HT1080 (cell line): Measurements from ENCODE around the gene NUTM2F. TPM values are rescaled to one million over a fixed set of nuclear protein-coding genes. Genes with fewer than 3 reads are reported as not detected.
"Not testable (repeated sequence)": the region's sequence is repeated elsewhere in the genome, so short reads cannot be mapped to it uniquely, and the experiment has no call there.

Experiments used
- DNase-seq: peaks from one replicate; pipeline ENCODE4 v3.0.0-alpha.2; 2015; ENCODE audit warnings: low read depth
- polyA plus RNA-seq, 2 experiments: library from polyadenylated mRNA; depleted of rRNA; stranded (reverse); fragments of >200 nt; gene quantifications; 2 replicates each; pipeline ENCODE4 v1.2.3, GENCODE V29; 2015
- total RNA-seq: library from RNA; depleted of rRNA; stranded (reverse); fragments of >200 nt; shearing (Covaris generic); gene quantifications from 2 replicates; pipeline ENCODE4 v1.2.3, GENCODE V29; 2014; rRNA removed

The NUTM2F gene, protein sequence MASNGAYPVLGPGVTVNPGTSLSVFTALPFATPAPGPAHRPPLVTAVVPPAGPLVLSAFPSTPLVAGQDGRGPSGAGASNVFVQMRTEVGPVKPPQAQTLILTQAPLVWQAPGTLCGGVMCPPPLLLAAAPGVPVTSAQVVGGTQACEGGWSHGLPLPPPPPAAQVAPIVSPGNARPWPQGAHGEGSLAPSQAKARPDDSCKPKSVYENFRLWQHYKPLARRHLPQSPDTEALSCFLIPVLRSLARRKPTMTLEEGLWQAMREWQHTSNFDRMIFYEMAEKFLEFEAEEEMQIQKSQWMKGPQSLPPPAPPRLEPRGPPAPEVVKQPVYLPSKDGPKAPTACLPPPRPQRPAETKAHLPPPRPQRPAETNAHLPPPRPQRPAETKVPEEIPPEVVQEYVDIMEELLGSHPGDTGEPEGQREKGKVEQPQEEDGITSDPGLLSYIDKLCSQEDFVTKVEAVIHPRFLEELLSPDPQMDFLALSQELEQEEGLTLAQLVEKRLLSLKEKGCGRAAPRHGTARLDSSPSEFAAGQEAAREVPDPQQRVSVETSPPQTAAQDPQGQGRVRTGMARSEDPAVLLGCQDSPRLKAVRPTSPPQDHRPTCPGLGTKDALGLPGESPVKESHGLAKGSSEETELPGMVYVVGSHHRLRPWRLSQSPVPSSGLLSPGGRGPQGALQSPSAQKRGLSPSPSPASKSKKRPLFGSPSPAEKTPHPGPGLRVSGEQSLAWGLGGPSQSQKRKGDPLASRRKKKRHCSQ
- total RNA-seq = not detected in 2 replicates
- not detected in 2 replicates for polyA plus RNA-seq (2015; cell fraction: cytosol; rRNA removed)
- not detected in 2 replicates for polyA plus RNA-seq (2015; cell fraction: nucleus; rRNA removed)

DNA sequence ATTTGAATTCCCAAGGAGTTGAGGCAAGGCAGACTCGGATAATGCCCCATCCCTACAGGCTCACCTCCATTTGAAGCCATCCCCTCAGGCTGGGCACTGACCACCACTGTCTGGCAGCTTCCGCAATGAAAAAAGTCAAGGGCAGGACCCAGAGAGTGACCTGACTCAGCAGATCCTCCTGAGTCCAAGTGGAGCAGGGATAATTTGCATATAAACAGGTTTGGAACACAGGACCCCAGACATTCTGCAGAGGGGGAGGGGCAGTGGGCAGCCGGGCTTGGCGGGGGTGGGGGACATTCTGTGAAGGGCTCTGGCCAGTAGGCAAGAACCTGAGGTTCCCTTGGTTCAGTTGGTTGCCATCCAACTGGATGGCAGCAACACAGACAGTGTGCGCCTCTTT, at the start of gene NUTM2F:
Gene NUTM2F, minus strand, starts transcription at position 101 of the 400 bp plus-strand sequence. Its CDS starts 21 bp downstream, at position 80.
- not testable (repeated sequence) for DNase-seq

DNA sequence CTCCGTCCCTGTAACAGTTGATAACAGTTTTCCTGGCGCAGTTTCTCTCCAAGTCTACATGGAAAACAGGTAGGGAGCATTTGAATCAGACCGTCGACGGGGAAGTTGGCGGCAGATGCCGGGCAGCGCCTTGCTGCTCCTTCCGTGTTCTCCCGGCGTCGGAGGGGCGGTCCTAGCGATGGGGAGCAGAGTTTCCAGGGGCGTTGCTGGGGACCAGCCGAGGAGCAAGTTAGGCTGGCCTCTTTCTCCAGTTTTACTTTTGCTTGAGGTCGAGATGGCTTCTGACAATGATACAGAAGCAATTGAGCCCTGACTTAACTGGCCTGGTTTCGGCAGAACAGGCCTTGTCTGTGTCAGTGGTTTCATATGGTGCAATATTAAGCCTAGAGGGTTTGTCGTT, 46.8 kb upstream of the NUTM2F start:
- not testable (repeated sequence) for DNase-seq

DNA sequence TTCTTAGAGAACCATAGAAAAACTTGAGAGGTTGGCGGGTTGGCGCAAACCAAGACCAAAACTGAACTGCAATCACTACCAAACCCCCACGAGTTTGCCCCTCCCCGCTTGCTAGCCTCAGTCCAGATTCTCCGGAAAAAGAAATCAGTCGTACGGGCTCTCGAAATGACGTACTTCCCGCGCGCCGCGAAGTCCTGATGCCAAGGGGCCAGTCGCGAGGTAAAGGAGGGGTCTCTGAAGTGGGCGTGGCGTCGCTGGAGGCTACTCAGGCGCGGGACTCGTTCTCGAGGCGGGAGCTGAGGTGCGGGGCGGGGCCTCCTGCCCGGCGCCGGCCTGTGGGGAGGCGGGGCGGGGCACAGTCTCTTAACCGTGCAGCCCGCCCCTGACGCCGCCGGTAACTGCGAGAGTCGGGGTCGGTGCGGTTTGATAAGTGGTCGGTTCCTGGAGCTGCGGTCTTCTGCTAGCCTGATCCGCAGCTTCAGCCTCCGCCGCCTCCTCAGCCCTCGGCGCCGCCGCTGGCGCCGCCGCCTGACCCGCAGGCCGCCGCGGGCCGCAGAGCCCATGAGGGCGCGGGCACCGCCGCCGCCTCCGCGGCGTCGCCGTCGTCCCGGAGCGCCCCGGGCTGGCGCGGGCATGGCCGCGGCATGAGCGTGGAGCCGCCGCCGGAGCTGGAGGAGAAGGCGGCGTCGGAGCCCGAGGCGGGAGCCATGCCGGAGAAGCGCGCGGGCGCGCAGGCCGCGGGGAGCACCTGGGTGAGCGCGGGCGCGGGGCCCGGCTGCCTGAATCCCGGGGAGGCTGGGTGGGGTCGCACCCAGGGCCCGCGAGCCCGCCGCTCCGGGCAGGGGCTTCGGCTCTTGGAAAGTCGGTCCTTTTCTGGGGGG, 46.0 kb upstream of the NUTM2F start:
- peak; percentile 90 for DNase-seq

DNA sequence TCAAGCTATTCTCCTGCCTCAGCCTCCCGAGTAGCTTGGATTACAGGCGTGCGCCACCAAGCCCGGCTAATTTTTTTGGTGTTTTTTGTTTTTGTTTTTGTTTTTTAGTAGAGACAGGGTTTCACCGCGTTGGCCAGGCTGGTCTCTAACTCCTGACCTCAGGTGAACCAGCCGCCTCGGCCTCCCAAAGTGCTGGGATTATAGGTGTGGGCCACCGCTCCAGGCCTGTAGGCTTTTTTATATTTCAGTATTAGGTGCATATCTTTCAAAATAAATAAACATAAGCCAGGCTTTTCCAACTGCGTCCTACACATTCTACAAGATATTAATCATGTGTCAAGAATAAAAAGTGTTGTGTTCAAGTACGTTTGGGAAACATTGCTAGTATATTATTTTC, 45.3 kb upstream of the NUTM2F start:
- not testable (repeated sequence) for DNase-seq

DNA sequence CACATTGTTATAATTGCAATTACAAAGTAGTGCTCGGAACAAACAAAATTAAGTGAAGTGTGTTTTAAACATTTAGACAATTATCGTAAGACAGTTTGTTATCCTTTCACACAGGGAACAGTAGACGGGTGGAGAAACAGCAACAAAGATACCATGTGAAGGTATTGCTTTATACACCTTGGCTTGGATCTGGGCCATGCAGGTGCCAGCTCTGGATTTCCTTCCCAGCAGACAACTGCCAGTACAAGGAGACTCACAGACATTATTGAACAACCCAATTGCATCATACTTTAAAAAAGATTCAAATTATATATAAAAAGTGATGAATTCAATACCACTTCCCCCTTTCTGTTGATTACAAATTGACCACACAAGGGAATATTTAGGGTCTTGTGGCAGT, 41.8 kb upstream of the NUTM2F start:
- DNase-seq = not testable (repeated sequence)

DNA sequence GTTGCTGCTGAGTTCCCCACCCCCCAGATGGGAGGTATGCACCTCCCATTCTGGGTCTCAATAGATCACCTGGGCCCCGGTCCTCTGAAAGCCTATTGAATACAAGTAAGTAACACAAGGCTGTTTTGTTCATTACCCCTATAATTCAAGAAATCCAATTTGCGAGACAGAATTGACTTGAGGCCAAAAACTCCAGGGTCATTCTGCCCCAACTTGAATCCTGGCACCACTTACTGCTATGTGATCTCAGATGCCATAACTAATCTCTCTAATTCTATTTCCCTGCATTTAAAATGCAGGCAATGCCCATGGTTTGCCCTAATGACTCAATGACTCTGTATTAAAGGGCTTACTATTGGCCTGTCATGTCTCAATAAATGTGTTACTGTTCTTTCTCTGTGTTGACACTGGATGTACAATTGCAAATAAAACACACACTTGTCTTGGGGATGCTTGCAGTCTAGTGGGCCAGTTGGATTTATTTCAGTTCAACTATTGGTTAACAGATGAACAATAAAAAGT, 35.7 kb upstream of the NUTM2F start:
- DNase-seq = not testable (repeated sequence)

DNA sequence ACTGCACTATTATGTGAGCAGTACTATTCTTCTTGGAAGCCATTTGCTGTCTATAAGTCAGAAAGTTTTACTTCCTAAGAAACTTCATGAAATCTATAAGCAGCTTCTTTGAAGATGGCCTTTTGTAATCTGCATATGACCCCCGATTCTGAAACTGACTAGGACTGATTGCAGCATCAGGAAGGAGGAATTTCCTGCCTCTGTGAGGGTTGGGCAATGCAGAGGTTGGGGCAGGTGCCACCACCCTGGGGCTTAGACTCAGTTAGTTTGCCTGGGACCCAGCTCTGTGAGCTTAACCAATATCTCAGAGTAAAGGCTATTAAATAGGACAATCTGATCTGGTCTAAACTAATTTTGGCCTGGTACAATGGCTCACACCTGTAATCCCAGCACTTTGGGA, 28.7 kb upstream of the NUTM2F start:
- not testable (repeated sequence) for DNase-seq

DNA sequence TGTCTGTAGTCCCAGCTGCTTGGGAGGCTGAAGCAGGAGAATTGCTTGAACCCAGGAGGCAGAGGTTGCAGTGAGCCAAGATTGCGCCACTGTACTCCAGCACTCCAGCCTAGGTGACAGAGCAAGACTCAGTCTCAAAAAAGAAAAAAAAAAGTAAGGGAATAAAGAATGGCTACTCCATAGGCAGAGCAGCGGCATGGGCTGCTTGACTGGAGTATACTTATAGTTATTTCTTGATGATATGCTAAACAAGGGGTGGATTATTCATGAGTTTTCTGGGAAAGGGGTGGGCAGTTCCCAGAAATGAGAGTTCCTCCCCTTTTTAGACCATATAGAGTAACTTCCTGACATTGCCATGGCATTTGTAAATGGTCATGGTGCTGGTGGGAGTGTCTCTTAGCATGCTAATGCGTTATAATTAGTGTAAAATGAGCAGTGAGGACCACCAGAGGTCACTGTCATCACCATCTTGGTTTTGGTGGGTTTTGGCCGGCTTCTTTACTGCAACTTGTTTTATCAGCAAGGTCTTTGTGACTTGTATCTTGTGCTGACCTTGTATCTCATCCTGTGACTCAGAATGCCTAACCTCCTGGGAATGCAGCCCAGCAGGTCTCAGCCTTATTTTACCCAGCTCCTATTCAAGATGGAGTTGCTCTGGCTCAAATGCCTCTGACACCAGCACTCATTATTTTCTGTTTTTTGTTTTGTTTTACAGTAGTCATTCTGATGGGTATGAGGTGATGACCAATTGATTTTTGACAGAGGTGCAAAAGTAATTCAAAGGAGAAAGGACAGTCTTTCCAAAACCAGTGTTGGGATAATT, 23.7 kb upstream of the NUTM2F start:
- not testable (repeated sequence) for DNase-seq

DNA sequence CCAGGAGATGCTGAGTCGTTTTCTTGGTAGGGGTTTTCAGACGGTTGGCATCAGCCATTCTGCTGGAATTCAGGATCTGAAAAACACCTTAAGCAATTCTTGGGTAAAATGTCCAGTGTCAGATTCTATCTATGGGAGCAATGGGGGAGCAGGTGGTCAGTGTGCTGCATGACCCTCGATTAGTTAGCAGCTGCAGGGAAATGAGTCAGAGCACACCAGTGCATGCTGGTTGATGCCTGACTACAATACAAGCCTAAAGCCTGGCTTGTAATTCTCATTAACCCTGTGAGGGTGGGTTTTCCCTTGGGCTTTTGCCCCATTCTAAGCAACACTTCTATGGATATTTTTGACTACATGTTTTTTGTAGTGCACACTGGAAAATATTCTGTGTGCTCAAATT, 20.3 kb upstream of the NUTM2F start:
- not testable (repeated sequence) for DNase-seq

DNA sequence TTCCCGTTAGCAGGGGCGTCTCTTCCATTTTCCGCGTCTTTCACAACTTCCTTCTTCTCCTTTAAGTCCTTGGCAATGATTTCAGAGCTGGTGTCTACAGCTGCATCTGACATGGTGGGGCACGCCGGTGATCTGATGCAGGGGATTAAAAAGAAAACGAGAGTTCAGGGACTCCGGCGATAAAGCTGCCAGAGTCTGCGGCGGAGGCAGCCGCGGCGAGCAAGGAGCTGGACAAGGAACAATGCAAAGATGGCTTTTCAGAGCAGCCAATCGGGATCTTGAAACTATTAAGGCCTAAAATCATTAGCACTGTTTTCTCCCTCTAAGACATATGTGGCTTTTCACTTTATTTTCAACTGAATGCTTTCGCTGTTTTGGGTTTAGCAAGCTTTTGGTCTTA, 19.0 kb upstream of the NUTM2F start:
- DNase-seq = not testable (repeated sequence)

DNA sequence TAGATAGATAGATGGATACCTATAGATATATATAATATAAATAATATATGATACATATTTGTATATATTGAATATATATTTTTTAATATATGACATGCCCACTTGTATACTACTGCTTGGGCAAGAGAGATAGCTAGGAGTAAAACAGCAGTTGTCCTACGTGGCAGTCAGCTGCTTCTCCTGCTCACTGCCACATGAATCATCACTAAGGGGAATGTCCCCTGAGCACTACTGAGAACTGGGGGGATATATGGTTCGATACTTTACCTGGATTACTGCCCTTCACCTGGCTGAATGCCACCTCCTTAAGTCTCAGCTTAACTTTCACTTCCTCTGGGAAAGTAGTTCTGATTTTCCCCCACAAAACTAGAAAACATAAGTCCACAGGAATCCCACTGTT, 13.3 kb upstream of the NUTM2F start:
- DNase-seq = not testable (repeated sequence)

DNA sequence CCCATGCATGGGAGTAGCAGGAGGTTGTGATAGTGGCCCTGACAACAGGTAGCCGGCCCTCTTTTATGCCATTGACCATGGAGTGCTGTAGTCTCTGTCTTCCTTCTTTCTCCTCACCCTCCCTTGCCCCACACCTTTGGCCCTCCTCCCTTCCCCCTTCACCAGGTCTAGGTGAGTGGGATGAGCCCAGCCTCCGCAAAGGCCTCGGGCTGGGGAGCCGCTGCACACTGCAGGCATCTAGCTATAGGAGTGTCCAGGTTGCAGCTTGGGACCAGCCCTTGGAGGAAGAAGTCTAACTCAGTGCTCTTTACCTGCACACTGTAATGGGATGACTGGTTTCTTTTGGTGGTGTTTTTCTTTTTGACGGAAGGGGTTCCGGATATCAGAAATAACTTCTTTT, 12.3 kb upstream of the NUTM2F start:
- not testable (repeated sequence) for DNase-seq

DNA sequence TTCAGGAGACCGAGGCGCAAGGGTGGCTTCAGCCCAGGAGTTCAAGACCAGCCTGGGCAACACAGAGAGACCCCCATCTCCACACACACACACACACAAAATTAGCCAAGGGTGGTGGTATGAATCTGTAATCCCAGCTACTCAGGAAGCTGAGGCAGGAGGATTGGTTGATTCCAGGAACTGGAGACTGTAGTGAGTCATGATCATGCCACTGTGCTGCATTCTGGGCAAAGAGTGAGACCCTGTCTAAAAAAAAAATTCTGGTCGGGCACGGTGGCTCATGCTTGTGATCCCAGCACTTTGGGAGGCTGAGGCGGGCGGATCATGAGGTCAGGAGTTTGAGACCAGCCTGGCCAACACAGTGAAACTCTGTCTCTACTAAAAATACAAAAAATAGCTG, 11.2 kb upstream of the NUTM2F start:
- DNase-seq = peak; percentile 1

DNA sequence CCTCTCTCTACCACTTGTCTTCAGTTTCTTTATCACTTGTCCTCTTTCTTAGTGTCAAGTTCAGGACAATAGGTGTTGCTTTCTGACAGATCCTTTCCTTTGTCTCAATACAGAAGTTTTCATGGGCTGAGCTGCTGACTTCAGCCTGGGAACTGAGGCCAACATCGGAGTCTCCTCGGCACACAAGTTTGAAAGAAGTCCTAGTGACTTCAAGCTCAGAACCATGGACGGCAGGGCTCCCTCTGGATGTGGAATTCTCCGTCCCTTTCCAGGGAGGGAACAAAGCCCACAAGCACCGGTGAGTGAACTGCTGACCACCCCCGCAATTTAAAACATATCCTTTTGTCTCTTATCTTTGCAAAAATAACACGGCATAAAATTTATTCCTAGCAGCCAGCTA, 10.3 kb upstream of the NUTM2F start:
- not testable (repeated sequence) for DNase-seq

DNA sequence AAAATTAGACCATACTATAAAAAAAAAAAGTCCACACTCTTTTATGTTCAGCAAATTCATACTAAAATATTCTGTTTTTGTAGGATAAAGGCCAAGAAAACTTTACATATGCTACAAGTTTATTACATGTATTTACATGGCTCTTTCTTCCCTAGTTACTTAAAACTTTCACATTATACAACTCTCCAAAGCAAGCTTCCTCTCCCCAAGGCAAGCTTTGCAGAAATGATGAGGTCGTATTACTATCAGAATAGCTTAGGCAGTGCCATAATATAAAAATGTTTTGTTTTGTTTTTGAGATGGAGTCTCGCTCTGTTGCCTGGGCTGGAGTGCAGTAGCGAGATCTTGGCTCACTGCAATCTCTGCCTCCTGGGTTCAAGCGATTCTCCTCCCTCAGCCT, 8.0 kb upstream of the NUTM2F start:
- not testable (repeated sequence) for DNase-seq

DNA sequence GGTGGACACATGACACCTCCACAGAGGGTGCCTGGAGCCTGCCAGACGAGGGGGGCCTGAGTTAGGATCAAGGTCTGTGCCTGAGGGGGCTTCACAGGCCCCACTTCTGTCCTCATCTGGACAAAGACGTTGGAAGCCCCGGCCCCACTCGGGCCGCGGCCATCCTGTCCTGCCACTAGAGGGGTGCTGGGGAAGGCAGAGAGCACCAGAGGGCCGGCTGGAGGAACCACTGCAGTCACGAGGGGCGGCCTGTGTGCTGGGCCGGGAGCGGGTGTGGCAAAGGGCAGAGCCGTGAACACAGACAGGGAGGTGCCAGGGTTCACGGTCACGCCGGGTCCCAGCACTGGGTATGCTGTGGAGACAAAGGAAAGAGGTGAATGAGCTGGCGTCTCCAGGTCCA, 2.9 kb downstream of the NUTM2F start:
- not testable (repeated sequence) for DNase-seq

DNA sequence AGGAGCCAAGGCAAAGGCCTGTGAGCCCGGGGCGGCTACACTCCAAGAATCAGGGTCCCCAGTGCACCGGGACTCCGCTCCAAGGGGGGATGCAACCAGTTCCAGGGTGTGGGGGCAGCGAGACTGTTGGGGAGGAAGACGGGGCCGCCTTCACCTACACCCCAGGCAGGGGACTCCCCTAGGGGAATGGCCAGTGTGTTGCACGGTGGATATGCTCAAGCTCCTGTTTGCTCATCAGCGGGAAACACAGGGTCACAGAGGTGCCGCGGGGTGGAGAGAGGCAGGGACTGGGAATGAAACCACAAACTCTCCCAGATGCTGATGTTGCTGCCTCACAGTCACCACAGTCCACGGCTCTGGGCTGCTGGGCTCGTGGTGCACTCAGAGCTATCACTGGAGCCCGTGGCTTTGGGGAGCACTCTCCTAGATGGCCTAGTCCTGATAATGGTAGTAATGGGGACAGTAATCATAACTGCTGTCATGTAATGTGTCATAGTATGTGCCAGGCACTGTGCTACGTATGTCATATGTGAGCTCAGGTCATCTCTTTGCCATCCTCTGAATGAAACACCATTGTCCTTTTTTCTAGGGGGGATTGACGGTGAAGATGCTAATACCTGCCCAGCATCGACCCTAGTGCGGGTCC, 5.2 kb downstream of the NUTM2F start:
- not testable (repeated sequence) for DNase-seq

DNA sequence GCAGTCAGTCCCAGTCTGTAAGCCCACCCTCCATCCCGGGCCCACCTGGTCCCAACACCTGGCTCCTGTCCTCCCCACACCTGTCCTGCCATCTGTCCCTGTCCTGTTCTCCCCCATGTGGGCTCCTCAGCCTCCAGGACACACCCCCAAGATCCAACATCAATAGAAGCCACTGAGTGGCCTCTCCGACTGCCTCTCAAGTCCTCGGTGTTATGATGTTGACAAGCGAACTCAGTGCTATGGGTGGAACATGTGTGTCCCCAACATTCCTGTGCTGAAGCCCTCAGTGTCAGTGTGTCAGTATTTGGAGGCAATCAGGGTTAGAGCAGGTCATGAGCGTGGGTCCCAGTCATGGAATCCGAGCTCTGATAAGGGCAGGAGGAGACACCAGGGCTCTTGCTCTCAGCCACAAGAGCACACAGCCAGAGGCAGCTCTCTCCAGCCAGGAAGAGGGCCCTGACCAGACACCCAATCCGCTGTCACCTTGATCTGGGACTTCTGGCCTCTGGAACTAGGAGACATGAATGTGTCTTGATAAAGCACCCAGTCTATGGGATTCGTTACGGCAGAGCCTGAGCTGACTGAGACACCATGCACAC, 6.0 kb downstream of the NUTM2F start:
- DNase-seq = not testable (repeated sequence)
